HG03342 (cell line): ENCODE data around the gene C3AR1.
"Not testable (repeated sequence)": the region's sequence is repeated elsewhere in the genome, so short reads cannot be mapped to it uniquely, and the experiment has no call there.

Source experiments
- ATAC-seq: cut with Tn5 transposase; IDR thresholded peaks from one replicate; pipeline ENCODE4 v1.9.1; 2021; ENCODE audit warnings: mild to moderate bottlenecking, moderate library complexity; ENCODE audit not compliant: unreplicated experiment

Gene C3AR1

GRCh38 chr12:8065991-8066594 is at the start of gene C3AR1:
Gene C3AR1 (minus strand): TSS chr12:8066359. CDS start chr12:8060185, 6,174 bp downstream.
- peak; percentile 84 for ATAC-seq

- ATAC-seq, result not testable (repeated sequence)
Measured at GRCh38 chr12:8113117-8113516, 47.0 kb upstream of the C3AR1 start.

- peak; percentile 65 for ATAC-seq
Measured at GRCh38 chr12:8108808-8109398, 42.7 kb upstream of the C3AR1 start.

GRCh38 chr12:8099235-8099634 is 33.1 kb upstream of the C3AR1 start:
- no peak for ATAC-seq

GRCh38 chr12:8096281-8096915 is 30.2 kb upstream of the C3AR1 start:
- no peak for ATAC-seq

GRCh38 chr12:8093291-8093690 is 27.1 kb upstream of the C3AR1 start:
- ATAC-seq, result no peak

GRCh38 chr12:8089716-8090115 is 23.6 kb upstream of the C3AR1 start:
- ATAC-seq, result no peak

GRCh38 chr12:8089277-8089676 is 23.1 kb upstream of the C3AR1 start:
- ATAC-seq, result not testable (repeated sequence)

GRCh38 chr12:8088574-8088973 is 22.4 kb upstream of the C3AR1 start:
- peak; percentile 68 for ATAC-seq

GRCh38 chr12:8087666-8088065 is 21.5 kb upstream of the C3AR1 start:
- ATAC-seq, result no peak

- not testable (repeated sequence) for ATAC-seq
Measured at GRCh38 chr12:8084351-8084750, 18.2 kb upstream of the C3AR1 start.

GRCh38 chr12:8082808-8083100 is 16.6 kb upstream of the C3AR1 start:
- no peak for ATAC-seq

- no peak for ATAC-seq
Measured at GRCh38 chr12:8081251-8081920, 15.2 kb upstream of the C3AR1 start.

GRCh38 chr12:8080120-8080519 is 14.0 kb upstream of the C3AR1 start:
- ATAC-seq, result no peak

GRCh38 chr12:8078916-8079315 is 12.8 kb upstream of the C3AR1 start:
- ATAC-seq, result no peak

GRCh38 chr12:8078398-8078797 is 12.2 kb upstream of the C3AR1 start:
- no peak for ATAC-seq

- no peak for ATAC-seq
Measured at GRCh38 chr12:8077207-8077606, 11.0 kb upstream of the C3AR1 start.

- ATAC-seq, result no peak
Measured at GRCh38 chr12:8076366-8076765, 10.2 kb upstream of the C3AR1 start.

- no peak for ATAC-seq
Measured at GRCh38 chr12:8075935-8076334, 9.8 kb upstream of the C3AR1 start.

- not testable (repeated sequence) for ATAC-seq
Measured at GRCh38 chr12:8071820-8072219, 5.7 kb upstream of the C3AR1 start.

GRCh38 chr12:8069582-8069981 is 3.4 kb upstream of the C3AR1 start:
- ATAC-seq, result no peak

- ATAC-seq, result no peak
Measured at GRCh38 chr12:8064131-8064530, 2.0 kb downstream of the C3AR1 start.
